Lower lobe of right lung (tissue), 2 donors: ENCODE measurements around the gene CKLF. TPM values are rescaled to one million over a fixed set of nuclear protein-coding genes. Genes with fewer than 3 reads are reported as not detected.

ENCODE experiments used
- ATAC-seq, 2 donors: fragments of 200-7000 bp; cut with Tn5 transposase; one replicate each; pipeline ENCODE4 v1.9.1; 2020 to 2022; ENCODE audit warnings: mild to moderate bottlenecking in 2 of 2, moderate library complexity in 2 of 2
- DNase-seq: peaks from one replicate; pipeline ENCODE4 v3.0.0-alpha.2; 2020
- H3K27ac ChIP-seq: fragments of 200-600 bp; one replicate; pipeline ENCODE4 v1.8.0; 2022
- H3K27me3 ChIP-seq: fragments of 200-600 bp; one replicate; pipeline ENCODE4 v1.8.0; 2022; ENCODE audit warnings: low read depth
- H3K36me3 ChIP-seq: fragments of 200-600 bp; one replicate; pipeline ENCODE4 v1.8.0; 2022; ENCODE audit warnings: mild to moderate bottlenecking
- H3K4me1 ChIP-seq: fragments of 200-600 bp; one replicate; pipeline ENCODE4 v1.8.0; 2022
- H3K4me3 ChIP-seq: fragments of 200-600 bp; one replicate; pipeline ENCODE4 v1.8.0; 2022; ENCODE audit warnings: mild to moderate bottlenecking
- H3K9me3 ChIP-seq: fragments of 200-600 bp; one replicate; pipeline ENCODE4 v1.8.0; 2022
- CTCF ChIP-seq: fragments of 200-600 bp; IDR thresholded peaks from one replicate; pipeline ENCODE4 v1.8.0; 2022; ENCODE audit warnings: antibody characterized with exemption, mild to moderate bottlenecking
- intact Hi-C: fragments of 100-400 bp; cut with DNase I; formaldehyde crosslinking; loops from one replicate; pipeline ENCODE4 v1.11.0; 2022
- total RNA-seq: library from RNA; stranded (reverse); fragmentation: NEBNext Ultra II Directional; extraction: Animal tissue kit (Norgen Biotek cat#: 25700); gene quantifications from one replicate; pipeline ENCODE4 v1.2.1, GENCODE V29; 2021
- donor health status: DM: no; HTN: yes; CAD: no; lungs with severe emphysema.

The CKLF gene
- total RNA-seq, 1 donor from 2014 or later: 64.9 TPM

GRCh38 chr16:66528294-66528693, 24.1 kb upstream of the CKLF start:
- Histone ChIP-seq H3K4me1 (peaks cover 28% of the 10 kb centered on the region), H3K4me3 (no peak overlapping the region), H3K27ac (no peak overlapping the region), H3K36me3 (peaks cover 76% of the 10 kb centered on the region), H3K27me3 (no peaks in the 10 kb centered on the region), H3K9me3 (no peaks in the 10 kb centered on the region)
- ATAC-seq (no peak), DNase-seq (no peak)
- TF ChIP-seq CTCF: no peak
- intact Hi-C loops: no loop called here

DNA sequence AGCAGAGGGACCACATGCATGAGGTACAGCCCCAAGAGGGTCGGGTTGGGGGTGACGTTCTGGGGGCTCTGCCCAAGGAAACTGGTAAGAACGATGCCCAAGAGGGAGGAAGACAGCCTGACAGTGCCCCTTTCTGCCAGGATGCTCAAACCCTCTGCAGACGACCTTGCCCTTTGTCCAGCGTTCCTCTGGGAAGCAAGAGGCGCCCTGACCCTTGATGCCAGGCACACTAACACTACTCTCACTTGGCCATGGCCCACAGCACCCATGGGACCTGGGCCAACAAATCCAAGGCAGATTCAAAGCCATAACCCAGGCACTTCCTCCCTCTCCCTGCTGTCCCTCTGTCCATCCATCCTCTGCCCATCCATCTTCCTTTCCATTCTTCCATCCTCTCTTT, 22.9 kb upstream of the CKLF start:
- intact Hi-C loops: no loop called here
- peaks cover 16% of the 10 kb centered on the region for H3K4me1 ChIP-seq
- H3K9me3 ChIP-seq: no peaks in the 10 kb centered on the region
- peaks cover 84% of the 10 kb centered on the region for H3K36me3 ChIP-seq
- ATAC-seq (no peak), DNase-seq (no peak)
- no peaks in the 10 kb centered on the region for H3K27me3 ChIP-seq
- no peak overlapping the region for H3K4me3 ChIP-seq
- no peak for TF ChIP-seq CTCF
- no peak overlapping the region for H3K27ac ChIP-seq

DNA sequence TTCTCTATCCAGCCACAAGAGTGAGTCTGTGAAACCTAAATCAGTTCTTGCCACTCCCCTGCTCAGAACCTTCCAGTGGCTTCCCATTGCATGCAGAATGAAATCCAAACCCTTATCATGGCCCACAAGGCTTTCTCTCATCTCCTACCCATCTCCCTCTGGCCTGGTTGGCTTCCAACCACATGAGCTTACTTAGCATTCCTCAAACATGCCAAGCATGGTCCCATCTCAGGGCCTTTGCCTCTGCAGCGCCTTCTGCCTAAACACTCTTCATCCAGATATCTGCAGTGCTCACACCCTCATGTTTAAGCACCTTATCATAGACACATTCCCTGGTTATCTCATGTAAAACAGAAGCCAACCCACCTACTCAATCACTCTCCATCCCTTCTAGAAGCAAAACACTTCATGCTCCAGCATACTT, 18.0 kb upstream of the CKLF start:
- H3K4me1 ChIP-seq: peaks cover 6% of the 10 kb centered on the region
- ATAC-seq: no peak
- no peak for DNase-seq
- H3K27me3 ChIP-seq: no peaks in the 10 kb centered on the region
- no peak overlapping the region for H3K4me3 ChIP-seq
- TF ChIP-seq CTCF: no peak
- H3K9me3 ChIP-seq: no peaks in the 10 kb centered on the region
- intact Hi-C loops: no loop called here
- no peak overlapping the region for H3K27ac ChIP-seq
- H3K36me3 ChIP-seq: peaks cover 81% of the 10 kb centered on the region

DNA sequence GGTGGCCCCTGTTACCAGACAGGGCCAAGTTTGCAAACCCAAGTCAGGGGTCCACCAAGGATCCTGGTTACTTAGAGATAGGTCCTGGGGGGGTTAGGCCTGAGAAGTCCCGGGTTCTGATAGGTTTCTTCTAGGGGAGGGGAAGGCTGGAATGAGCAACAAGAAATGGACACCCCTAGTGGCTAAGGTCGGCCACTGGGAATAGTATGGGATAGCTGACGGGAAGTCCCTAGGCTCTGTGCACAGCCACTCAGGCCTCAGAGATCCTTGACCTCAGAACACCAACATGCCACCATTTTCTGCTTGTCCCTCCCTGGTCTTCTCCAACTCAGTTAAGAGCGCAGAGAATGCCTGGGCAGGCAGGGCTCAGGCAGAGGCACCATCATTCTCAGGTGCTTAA, 15.9 kb upstream of the CKLF start:
- TF ChIP-seq CTCF: no peak
- DNase-seq: no peak
- Histone ChIP-seq H3K4me1 (peaks cover 16% of the 10 kb centered on the region), H3K4me3 (no peak overlapping the region), H3K9me3 (no peaks in the 10 kb centered on the region), H3K27ac (no peak overlapping the region), H3K27me3 (no peaks in the 10 kb centered on the region), H3K36me3 (peaks cover 75% of the 10 kb centered on the region)
- ATAC-seq: no peak
- intact Hi-C loops: no loop called here

DNA sequence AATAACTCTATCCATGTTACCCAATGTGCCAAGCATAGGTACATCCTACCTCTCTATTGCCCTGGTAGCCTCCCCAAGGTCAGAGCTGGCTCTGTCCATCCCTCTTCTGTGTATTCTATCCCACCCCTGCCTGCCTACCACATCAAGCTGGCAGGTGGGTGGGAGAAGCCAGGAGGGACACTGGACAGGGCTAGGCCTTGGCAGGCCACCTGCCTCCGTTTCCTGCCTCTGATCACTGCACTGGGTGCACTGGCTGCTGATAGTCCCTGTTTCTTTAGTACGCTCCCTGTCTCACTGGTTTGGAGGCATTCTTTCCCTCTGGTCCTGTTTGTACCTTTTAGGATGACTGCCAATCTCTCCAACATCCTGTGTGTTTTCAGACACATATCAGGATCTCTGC, 15.1 kb upstream of the CKLF start:
- H3K27ac ChIP-seq: no peak overlapping the region
- H3K27me3 ChIP-seq: no peaks in the 10 kb centered on the region
- no peaks in the 10 kb centered on the region for H3K9me3 ChIP-seq
- DNase-seq (no peak), ATAC-seq (no peak)
- peaks cover 74% of the 10 kb centered on the region for H3K36me3 ChIP-seq
- H3K4me3 ChIP-seq: no peak overlapping the region
- TF ChIP-seq CTCF: no peak
- intact Hi-C loops: no loop called here
- H3K4me1 ChIP-seq: peaks cover 16% of the 10 kb centered on the region

GRCh38 chr16:66538910-66539309, 13.5 kb upstream of the CKLF start:
- no peak for ATAC-seq
- no peak for TF ChIP-seq CTCF
- Histone ChIP-seq H3K9me3 (no peaks in the 10 kb centered on the region), H3K4me3 (no peak overlapping the region), H3K27ac (no peak overlapping the region), H3K36me3 (peaks cover 68% of the 10 kb centered on the region), H3K27me3 (no peaks in the 10 kb centered on the region), H3K4me1 (peaks cover 16% of the 10 kb centered on the region)
- DNase-seq: no peak
- intact Hi-C loops: no loop called here
